HCT116 (cell line): Measurements from ENCODE around the gene RBM44. TPM values are rescaled to one million over a fixed set of nuclear protein-coding genes. Genes with fewer than 3 reads are reported as not detected.

ENCODE experiments used
- ATAC-seq: fragments of 200-7000 bp; cut with Tn5 transposase; 2 replicates; pipeline ENCODE4 v1.9.1; 2020; ENCODE audit warnings: mild to moderate bottlenecking, moderate library complexity
- BruUV-seq: library from RNA; stranded (reverse); fragments of 400-500 nt; replicated peaks from 2 replicates; lab custom pipeline; 2021; lab: Mats Ljungman, UMichigan
- CTCF ChIA-PET: fragments of 300-600 bp; sonication (Branson Sonifier 250); formaldehyde crosslinking; loops from one replicate; lab custom pipeline; 2021; ENCODE audit warnings: antibody characterized with exemption; lab: Charles Lee
- POLR2A ChIA-PET: fragments of 300-600, 350-600 bp; sonication (Branson Sonifier 250); formaldehyde crosslinking; loops from one replicate; lab custom pipeline; 2021; ENCODE audit warnings: antibody characterized with exemption; lab: Charles Lee
- RAD21 ChIA-PET, 2 experiments: fragments of 300-600 bp; sonication (Branson Sonifier 250); formaldehyde crosslinking; loops; one replicate each; lab custom pipeline; 2023; ENCODE audit warnings: low total read pairs in 2 of 2; ENCODE audit not compliant: uncharacterized antibody in 2 of 2, unreplicated experiment in 2 of 2, low non-redundant PET in 1 of 2; lab: Charles Lee
- DNase-seq: peaks from one replicate; pipeline ENCODE4 v3.0.0-alpha.2; 2010; ENCODE audit warnings: low read depth, low spot score
- H2AFZ ChIP-seq: fragments of 200-600 bp; shearing (Covaris generic), sonication (generic); 2 replicates; pipeline ENCODE4 v1.6.1; 2017; ENCODE audit warnings: low read depth, mixed run types, mixed read lengths, antibody characterized with exemption, low read length; ENCODE audit not compliant: poor library complexity, severe bottlenecking
- H3K27ac ChIP-seq: 2 replicates; pipeline ENCODE4 v1.5.1; 2012; ENCODE audit warnings: low read depth, low read length
- H3K27me3 ChIP-seq: fragments of 200-600 bp; sonication (generic); 2 replicates; pipeline ENCODE4 v1.6.1; 2016; ENCODE audit warnings: mixed run types, low read length, mixed read lengths; ENCODE audit not compliant: insufficient read depth
- H3K36me3 ChIP-seq, 2 experiments: fragments of 200-500 bp in 1 of 2; fragments of 200-600 bp in 1 of 2; sonication (Bioruptor generic) in 1 of 2; sonication (generic) in 1 of 2; 2 replicates each; pipeline versions ENCODE4 v1.5.1 to v1.6.1; 2014 to 2016; ENCODE audit warnings: low read length in 2 of 2, inconsistent platforms in 1 of 2, mixed read lengths in 1 of 2, mixed run types in 1 of 2; ENCODE audit not compliant: insufficient read depth in 2 of 2, control insufficient read depth in 1 of 2
- H3K4me1 ChIP-seq, 2 experiments: fragments of 200-600 bp in 1 of 2; sonication (generic) in 1 of 2; 2 replicates each; pipeline versions ENCODE4 v1.5.1 to v1.6.1; 2012 to 2017; ENCODE audit warnings: low read length in 2 of 2, inconsistent platforms in 1 of 2, mild to moderate bottlenecking in 1 of 2, mixed read lengths in 1 of 2, mixed run types in 1 of 2, moderate library complexity in 1 of 2; ENCODE audit not compliant: insufficient read depth in 2 of 2, control insufficient read depth in 1 of 2
- H3K4me2 ChIP-seq: fragments of 200-600 bp; sonication (generic); 2 replicates; pipeline ENCODE4 v1.6.1; 2017; ENCODE audit warnings: mixed run types, low read length, mixed read lengths
- H3K4me3 ChIP-seq, 2 experiments: fragments of 200-600 bp in 1 of 2; sonication (generic) in 1 of 2; replicated peaks in 1 of 2; 2 replicates each; pipeline ENCODE4 v1.5.1; 2011 to 2016; ENCODE audit warnings: low read length in 2 of 2, control low read depth in 1 of 2, low read depth in 1 of 2, mild to moderate bottlenecking in 1 of 2, mixed read lengths in 1 of 2, mixed run types in 1 of 2
- H3K79me2 ChIP-seq: fragments of 200-600 bp; sonication (generic); 2 replicates; pipeline ENCODE4 v1.6.1; 2017; ENCODE audit warnings: mild to moderate bottlenecking, mixed run types, low read length, moderate library complexity, mixed read lengths; ENCODE audit not compliant: insufficient read depth
- H3K9ac ChIP-seq: fragments of 200-600 bp; sonication (generic); 2 replicates; pipeline ENCODE4 v1.6.1; 2016; ENCODE audit warnings: low read length, mixed read lengths
- H3K9me2 ChIP-seq: fragments of 200-600 bp; sonication (generic), shearing (Covaris generic); 2 replicates; pipeline ENCODE4 v1.6.1; 2017; ENCODE audit warnings: mixed run types, mild to moderate bottlenecking, moderate library complexity; ENCODE audit not compliant: insufficient read depth
- H3K9me3 ChIP-seq, 2 experiments: fragments of 200-500 bp in 1 of 2; fragments of 200-600 bp in 1 of 2; sonication (Bioruptor generic) in 1 of 2; sonication (generic) in 1 of 2; 2 replicates each; pipeline ENCODE4 v1.6.1; 2014 to 2017; ENCODE audit warnings: low read length in 2 of 2, mixed read lengths in 2 of 2, inconsistent platforms in 1 of 2, low read depth in 1 of 2, mild to moderate bottlenecking in 1 of 2, mixed run types in 1 of 2, moderate library complexity in 1 of 2; ENCODE audit not compliant: control insufficient read depth in 1 of 2, insufficient read depth in 1 of 2
- H4K20me1 ChIP-seq: fragments of 200-600 bp; sonication (generic), shearing (Covaris generic); 2 replicates; pipeline ENCODE4 v1.6.1; 2017; ENCODE audit warnings: mixed run types, mild to moderate bottlenecking, moderate library complexity; ENCODE audit not compliant: insufficient read depth
- CEBPB ChIP-seq: IDR thresholded peaks from 2 replicates; pipeline ENCODE4 v1.6.1; 2012; ENCODE audit warnings: low read depth
- EGR1 ChIP-seq: IDR thresholded peaks from 2 replicates; pipeline ENCODE4 v1.6.1; 2012; ENCODE audit warnings: low read depth
- EZH2 ChIP-seq: fragments of 200-600 bp; sonication (generic); IDR thresholded peaks from 2 replicates; pipeline ENCODE4 v1.6.1; 2017; ENCODE audit warnings: antibody characterized with exemption, mixed run types
- FOSL1 ChIP-seq: IDR thresholded peaks from 2 replicates; pipeline ENCODE4 v1.6.1; 2012; ENCODE audit warnings: low read depth
- POLR2A ChIP-seq: IDR thresholded peaks from 2 replicates; pipeline ENCODE4 v1.7.0; 2011; ENCODE audit warnings: borderline replicate concordance; ENCODE audit not compliant: insufficient read depth, insufficient read length; ENCODE audit errors: extremely low read depth
- POLR2AphosphoS5 ChIP-seq: IDR thresholded peaks from 2 replicates; pipeline ENCODE4 v1.6.1; 2011; ENCODE audit warnings: mild to moderate bottlenecking, low read depth, low read length, moderate library complexity
- RAD21 ChIP-seq: IDR thresholded peaks from 2 replicates; pipeline ENCODE4 v1.6.1; 2012; ENCODE audit warnings: low read depth, mild to moderate bottlenecking
- SIN3A ChIP-seq: IDR thresholded peaks from 2 replicates; pipeline ENCODE4 v1.6.1; 2012; ENCODE audit warnings: low read depth
- SP1 ChIP-seq: IDR thresholded peaks from 2 replicates; pipeline ENCODE4 v1.6.1; 2012; ENCODE audit warnings: low read depth
- YY1 ChIP-seq: IDR thresholded peaks from 2 replicates; pipeline ENCODE4 v1.6.1; 2011; ENCODE audit warnings: low read length, low read depth, moderate library complexity, mild to moderate bottlenecking; ENCODE audit not compliant: insufficient replicate concordance; ENCODE audit errors: extremely low read depth
- intact Hi-C: fragments of 100-400 bp; cut with micrococcal nuclease; formaldehyde crosslinking; loops from 2 replicates; pipeline ENCODE4 v1.10.0; 2022
- total RNA-seq: library from RNA; stranded (reverse); gene quantifications from one replicate; pipeline ENCODE4 v1.2.1, GENCODE V29; 2021; ENCODE audit not compliant: unreplicated experiment
- TF ChIP-seq, protein P1 (sequence below): IDR thresholded peaks from 2 replicates; pipeline ENCODE4 v1.6.1; 2011; ENCODE audit warnings: mild to moderate bottlenecking, low read length, moderate library complexity; ENCODE audit not compliant: insufficient replicate concordance; ENCODE audit errors: extremely low read depth
- TF ChIP-seq, protein P2 (sequence below): IDR thresholded peaks from 2 replicates; pipeline ENCODE4 v1.6.1; 2012
- TF ChIP-seq, protein P3 (sequence below): IDR thresholded peaks from 2 replicates; pipeline ENCODE4 v1.6.1; 2012; ENCODE audit warnings: low read depth
- TF ChIP-seq, protein P4 (sequence below), 3 experiments: fragments of 200-600 bp in 1 of 3; sonication (generic) in 1 of 3; IDR thresholded peaks in 2 of 3; conservative IDR thresholded peaks in 1 of 3; 2 replicates each; pipeline ENCODE4 v1.5.1; 2012 to 2017; ENCODE audit warnings: low read depth in 2 of 3, low read length in 2 of 3, antibody characterized with exemption in 1 of 3, borderline replicate concordance in 1 of 3, control low read depth in 1 of 3, mild to moderate bottlenecking in 1 of 3, mixed read lengths in 1 of 3, mixed run types in 1 of 3, moderate library complexity in 1 of 3; ENCODE audit not compliant: insufficient read depth in 1 of 3

The RBM44 gene
- total RNA-seq, 1 experiment from 2014 or later = 0.54 TPM

DNA sequence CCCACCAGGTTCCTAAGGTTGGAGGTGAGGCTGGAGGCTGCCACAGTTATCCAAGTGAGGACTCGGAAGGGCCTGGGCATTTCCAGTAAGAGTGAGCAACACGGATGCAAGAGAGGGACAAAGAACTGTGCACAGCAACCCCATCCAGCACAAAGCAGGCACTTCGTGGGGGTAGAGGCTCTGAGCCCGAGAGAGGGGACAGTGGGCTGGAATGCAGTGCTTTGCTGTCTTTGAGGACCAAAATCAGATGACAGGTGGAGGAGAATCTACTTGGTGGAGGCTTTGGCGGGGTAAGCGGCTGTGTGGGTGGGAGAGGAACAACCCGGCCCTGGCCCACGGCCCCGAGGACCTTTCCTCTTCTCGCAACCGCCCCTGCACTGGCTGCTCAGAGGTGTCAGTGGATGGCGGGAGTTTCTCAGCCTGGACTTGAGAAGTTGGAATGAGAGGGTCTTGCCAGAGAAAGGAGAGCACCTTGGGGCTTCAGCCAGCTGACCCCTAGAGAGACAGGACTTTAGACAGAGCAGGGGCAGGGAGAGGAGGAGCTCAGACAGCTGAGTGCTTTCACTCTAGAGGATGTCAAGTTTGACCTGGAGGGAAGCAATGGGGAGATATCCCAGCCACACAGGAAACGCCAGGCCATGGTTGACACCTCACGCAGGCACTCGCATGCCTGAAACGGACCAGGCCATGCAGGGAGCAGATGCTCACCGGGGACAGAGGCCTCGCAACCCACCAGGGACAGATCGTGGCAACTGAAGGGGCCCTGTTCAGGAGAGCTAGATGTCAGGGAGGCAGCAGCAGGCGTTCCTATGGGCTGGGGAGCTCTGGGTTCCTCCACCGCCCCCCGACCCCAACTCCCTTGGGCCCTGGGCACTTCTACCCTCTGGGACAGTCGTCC lies 72.4 kb downstream of the RBM44 start:
- H3K4me3 ChIP-seq = no peak overlapping the region
- no peak overlapping the region for H3K9ac ChIP-seq
- peaks cover 30 to 56% of the 10 kb centered on the region in 2 experiments for H3K4me1 ChIP-seq
- H3K36me3 ChIP-seq = no peaks in the 10 kb centered on the region
- H3K27me3 ChIP-seq = no peaks in the 10 kb centered on the region
- peaks cover 18% of the 10 kb centered on the region; the same call in 1 of the 2 replicates for H3K79me2 ChIP-seq
- no peaks in the 10 kb centered on the region for H3K9me3 ChIP-seq
- ChIA-PET CTCF (no interaction called here), RAD21 (no interaction called here), POLR2A (no interaction called here)
- ATAC-seq = no peak
- no peaks in the 10 kb centered on the region for H3K9me2 ChIP-seq
- no peak overlapping the region for H2AFZ ChIP-seq
- intact Hi-C loops = no loop called here
- H4K20me1 ChIP-seq = no peaks in the 10 kb centered on the region
- DNase-seq = no peak
- H3K27ac ChIP-seq = no peak overlapping the region
- no TSS peak for BruUV-seq
- H3K4me2 ChIP-seq = no peak overlapping the region
- TF ChIP-seq SP1 (no peak), POLR2AphosphoS5 (no peak), EZH2 (no peak), EGR1 (no peak), YY1 (no peak), POLR2A (no peak), RAD21 (no peak), SIN3A (no peak), FOSL1 (no peak), CEBPB (no peak)
- TF ChIP-seq, protein P1, sequence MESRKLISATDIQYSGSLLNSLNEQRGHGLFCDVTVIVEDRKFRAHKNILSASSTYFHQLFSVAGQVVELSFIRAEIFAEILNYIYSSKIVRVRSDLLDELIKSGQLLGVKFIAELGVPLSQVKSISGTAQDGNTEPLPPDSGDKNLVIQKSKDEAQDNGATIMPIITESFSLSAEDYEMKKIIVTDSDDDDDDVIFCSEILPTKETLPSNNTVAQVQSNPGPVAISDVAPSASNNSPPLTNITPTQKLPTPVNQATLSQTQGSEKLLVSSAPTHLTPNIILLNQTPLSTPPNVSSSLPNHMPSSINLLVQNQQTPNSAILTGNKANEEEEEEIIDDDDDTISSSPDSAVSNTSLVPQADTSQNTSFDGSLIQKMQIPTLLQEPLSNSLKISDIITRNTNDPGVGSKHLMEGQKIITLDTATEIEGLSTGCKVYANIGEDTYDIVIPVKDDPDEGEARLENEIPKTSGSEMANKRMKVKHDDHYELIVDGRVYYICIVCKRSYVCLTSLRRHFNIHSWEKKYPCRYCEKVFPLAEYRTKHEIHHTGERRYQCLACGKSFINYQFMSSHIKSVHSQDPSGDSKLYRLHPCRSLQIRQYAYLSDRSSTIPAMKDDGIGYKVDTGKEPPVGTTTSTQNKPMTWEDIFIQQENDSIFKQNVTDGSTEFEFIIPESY = no peak
- TF ChIP-seq, protein P2, sequence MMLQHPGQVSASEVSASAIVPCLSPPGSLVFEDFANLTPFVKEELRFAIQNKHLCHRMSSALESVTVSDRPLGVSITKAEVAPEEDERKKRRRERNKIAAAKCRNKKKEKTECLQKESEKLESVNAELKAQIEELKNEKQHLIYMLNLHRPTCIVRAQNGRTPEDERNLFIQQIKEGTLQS = no peak
- TF ChIP-seq, protein P3, sequence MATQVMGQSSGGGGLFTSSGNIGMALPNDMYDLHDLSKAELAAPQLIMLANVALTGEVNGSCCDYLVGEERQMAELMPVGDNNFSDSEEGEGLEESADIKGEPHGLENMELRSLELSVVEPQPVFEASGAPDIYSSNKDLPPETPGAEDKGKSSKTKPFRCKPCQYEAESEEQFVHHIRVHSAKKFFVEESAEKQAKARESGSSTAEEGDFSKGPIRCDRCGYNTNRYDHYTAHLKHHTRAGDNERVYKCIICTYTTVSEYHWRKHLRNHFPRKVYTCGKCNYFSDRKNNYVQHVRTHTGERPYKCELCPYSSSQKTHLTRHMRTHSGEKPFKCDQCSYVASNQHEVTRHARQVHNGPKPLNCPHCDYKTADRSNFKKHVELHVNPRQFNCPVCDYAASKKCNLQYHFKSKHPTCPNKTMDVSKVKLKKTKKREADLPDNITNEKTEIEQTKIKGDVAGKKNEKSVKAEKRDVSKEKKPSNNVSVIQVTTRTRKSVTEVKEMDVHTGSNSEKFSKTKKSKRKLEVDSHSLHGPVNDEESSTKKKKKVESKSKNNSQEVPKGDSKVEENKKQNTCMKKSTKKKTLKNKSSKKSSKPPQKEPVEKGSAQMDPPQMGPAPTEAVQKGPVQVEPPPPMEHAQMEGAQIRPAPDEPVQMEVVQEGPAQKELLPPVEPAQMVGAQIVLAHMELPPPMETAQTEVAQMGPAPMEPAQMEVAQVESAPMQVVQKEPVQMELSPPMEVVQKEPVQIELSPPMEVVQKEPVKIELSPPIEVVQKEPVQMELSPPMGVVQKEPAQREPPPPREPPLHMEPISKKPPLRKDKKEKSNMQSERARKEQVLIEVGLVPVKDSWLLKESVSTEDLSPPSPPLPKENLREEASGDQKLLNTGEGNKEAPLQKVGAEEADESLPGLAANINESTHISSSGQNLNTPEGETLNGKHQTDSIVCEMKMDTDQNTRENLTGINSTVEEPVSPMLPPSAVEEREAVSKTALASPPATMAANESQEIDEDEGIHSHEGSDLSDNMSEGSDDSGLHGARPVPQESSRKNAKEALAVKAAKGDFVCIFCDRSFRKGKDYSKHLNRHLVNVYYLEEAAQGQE = no peak
- TF ChIP-seq, protein P4, sequence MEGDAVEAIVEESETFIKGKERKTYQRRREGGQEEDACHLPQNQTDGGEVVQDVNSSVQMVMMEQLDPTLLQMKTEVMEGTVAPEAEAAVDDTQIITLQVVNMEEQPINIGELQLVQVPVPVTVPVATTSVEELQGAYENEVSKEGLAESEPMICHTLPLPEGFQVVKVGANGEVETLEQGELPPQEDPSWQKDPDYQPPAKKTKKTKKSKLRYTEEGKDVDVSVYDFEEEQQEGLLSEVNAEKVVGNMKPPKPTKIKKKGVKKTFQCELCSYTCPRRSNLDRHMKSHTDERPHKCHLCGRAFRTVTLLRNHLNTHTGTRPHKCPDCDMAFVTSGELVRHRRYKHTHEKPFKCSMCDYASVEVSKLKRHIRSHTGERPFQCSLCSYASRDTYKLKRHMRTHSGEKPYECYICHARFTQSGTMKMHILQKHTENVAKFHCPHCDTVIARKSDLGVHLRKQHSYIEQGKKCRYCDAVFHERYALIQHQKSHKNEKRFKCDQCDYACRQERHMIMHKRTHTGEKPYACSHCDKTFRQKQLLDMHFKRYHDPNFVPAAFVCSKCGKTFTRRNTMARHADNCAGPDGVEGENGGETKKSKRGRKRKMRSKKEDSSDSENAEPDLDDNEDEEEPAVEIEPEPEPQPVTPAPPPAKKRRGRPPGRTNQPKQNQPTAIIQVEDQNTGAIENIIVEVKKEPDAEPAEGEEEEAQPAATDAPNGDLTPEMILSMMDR (IDR thresholded peaks at IDR 0.05 in 2 of 3, conservative IDR thresholded peaks at IDR 0.05 in 1 of 3; ENCODE audit: borderline replicate concordance in 1 of 3, insufficient read depth in 1 of 3, low read depth in 2 of 3, low read length in 2 of 3) = no peak
